Neural cell (in vitro differentiated cells): Measurements from ENCODE around the gene SH3TC2.

Experiments
- EP300 ChIP-seq: fragments of 450-650 bp; conservative IDR thresholded peaks from 2 replicates; pipeline ENCODE4 v1.6.1; 2014; ENCODE audit warnings: antibody characterized with exemption, mild to moderate bottlenecking, moderate library complexity; ENCODE audit not compliant: poor library complexity, severe bottlenecking
- EZH2 ChIP-seq: fragments of 200-600, 300-800 bp; shearing (Covaris generic), sonication (generic); IDR thresholded peaks from 2 replicates; pipeline ENCODE4 v1.6.1; 2014; ENCODE audit warnings: antibody characterized with exemption, low read length, borderline replicate concordance, mild to moderate bottlenecking; ENCODE audit not compliant: insufficient read depth, poor library complexity, severe bottlenecking
- MXI1 ChIP-seq: fragments of 450-650 bp; conservative IDR thresholded peaks from 2 replicates; pipeline ENCODE4 v1.6.1; 2014; ENCODE audit warnings: antibody characterized with exemption, mild to moderate bottlenecking; ENCODE audit not compliant: poor library complexity, severe bottlenecking
- POLR2AphosphoS5 ChIP-seq: IDR thresholded peaks from 2 replicates; pipeline ENCODE4 v1.6.1; 2012
- RAD21 ChIP-seq: fragments of 450-650 bp; conservative IDR thresholded peaks from 2 replicates; pipeline ENCODE4 v1.6.1; 2014; ENCODE audit warnings: antibody characterized with exemption, mild to moderate bottlenecking, moderate library complexity
- TF ChIP-seq, protein P1 (sequence below): fragments of 450-650 bp; IDR thresholded peaks from 2 replicates; pipeline ENCODE4 v1.5.1; 2014; ENCODE audit warnings: antibody characterized with exemption, mild to moderate bottlenecking, moderate library complexity; ENCODE audit not compliant: poor library complexity, severe bottlenecking
- TF ChIP-seq, protein P2 (sequence below): IDR thresholded peaks from 2 replicates; pipeline ENCODE4 v1.6.1; 2012; ENCODE audit warnings: borderline replicate concordance

DNA sequence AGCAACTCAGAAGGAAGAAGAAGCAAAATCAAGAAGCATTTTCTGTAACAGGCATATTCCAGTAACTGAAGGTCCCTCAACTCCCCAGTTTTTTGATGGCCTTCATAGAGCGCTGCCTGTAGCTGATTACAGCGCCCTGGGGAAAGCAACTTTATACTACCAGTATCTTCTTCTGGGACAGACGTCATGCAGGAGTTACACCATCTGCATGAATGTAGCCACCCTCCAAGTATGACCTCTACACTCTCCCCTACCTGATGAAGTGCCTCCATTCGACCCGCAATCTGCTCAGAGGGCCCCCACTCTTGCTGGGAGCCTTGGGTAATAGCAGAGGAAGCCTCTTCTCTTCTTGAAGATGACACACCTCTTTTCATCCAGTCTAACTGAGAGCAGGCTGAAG, 21.0 kb upstream of the SH3TC2 start:
- TF ChIP-seq POLR2AphosphoS5: no peak
- no peak for TF ChIP-seq RAD21
- no peak for TF ChIP-seq EP300
- TF ChIP-seq, protein P1, sequence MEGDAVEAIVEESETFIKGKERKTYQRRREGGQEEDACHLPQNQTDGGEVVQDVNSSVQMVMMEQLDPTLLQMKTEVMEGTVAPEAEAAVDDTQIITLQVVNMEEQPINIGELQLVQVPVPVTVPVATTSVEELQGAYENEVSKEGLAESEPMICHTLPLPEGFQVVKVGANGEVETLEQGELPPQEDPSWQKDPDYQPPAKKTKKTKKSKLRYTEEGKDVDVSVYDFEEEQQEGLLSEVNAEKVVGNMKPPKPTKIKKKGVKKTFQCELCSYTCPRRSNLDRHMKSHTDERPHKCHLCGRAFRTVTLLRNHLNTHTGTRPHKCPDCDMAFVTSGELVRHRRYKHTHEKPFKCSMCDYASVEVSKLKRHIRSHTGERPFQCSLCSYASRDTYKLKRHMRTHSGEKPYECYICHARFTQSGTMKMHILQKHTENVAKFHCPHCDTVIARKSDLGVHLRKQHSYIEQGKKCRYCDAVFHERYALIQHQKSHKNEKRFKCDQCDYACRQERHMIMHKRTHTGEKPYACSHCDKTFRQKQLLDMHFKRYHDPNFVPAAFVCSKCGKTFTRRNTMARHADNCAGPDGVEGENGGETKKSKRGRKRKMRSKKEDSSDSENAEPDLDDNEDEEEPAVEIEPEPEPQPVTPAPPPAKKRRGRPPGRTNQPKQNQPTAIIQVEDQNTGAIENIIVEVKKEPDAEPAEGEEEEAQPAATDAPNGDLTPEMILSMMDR: no peak
- TF ChIP-seq EZH2: no peak
- no peak for TF ChIP-seq MXI1
- TF ChIP-seq, protein P2, sequence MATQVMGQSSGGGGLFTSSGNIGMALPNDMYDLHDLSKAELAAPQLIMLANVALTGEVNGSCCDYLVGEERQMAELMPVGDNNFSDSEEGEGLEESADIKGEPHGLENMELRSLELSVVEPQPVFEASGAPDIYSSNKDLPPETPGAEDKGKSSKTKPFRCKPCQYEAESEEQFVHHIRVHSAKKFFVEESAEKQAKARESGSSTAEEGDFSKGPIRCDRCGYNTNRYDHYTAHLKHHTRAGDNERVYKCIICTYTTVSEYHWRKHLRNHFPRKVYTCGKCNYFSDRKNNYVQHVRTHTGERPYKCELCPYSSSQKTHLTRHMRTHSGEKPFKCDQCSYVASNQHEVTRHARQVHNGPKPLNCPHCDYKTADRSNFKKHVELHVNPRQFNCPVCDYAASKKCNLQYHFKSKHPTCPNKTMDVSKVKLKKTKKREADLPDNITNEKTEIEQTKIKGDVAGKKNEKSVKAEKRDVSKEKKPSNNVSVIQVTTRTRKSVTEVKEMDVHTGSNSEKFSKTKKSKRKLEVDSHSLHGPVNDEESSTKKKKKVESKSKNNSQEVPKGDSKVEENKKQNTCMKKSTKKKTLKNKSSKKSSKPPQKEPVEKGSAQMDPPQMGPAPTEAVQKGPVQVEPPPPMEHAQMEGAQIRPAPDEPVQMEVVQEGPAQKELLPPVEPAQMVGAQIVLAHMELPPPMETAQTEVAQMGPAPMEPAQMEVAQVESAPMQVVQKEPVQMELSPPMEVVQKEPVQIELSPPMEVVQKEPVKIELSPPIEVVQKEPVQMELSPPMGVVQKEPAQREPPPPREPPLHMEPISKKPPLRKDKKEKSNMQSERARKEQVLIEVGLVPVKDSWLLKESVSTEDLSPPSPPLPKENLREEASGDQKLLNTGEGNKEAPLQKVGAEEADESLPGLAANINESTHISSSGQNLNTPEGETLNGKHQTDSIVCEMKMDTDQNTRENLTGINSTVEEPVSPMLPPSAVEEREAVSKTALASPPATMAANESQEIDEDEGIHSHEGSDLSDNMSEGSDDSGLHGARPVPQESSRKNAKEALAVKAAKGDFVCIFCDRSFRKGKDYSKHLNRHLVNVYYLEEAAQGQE: no peak
